GM21515 (cell line): ENCODE results near the gene C2orf76.
A peak's percentile ranks its signal among the peaks of the same experiment; 100 is the strongest.

Source experiments
- ATAC-seq: cut with Tn5 transposase; IDR thresholded peaks from one replicate; pipeline ENCODE4 v1.9.1; 2021; ENCODE audit not compliant: unreplicated experiment

C2orf76 gene

GRCh38 chr2:119338826-119339561 lies 27.6 kb downstream of the C2orf76 start:
- ATAC-seq, result peak; percentile 99

- no peak for ATAC-seq
These were observed 28.4 kb downstream of the C2orf76 start for GRCh38 chr2:119338272-119338671.

- ATAC-seq, result no peak
These were observed 28.9 kb downstream of the C2orf76 start for GRCh38 chr2:119337749-119338148.

DNA sequence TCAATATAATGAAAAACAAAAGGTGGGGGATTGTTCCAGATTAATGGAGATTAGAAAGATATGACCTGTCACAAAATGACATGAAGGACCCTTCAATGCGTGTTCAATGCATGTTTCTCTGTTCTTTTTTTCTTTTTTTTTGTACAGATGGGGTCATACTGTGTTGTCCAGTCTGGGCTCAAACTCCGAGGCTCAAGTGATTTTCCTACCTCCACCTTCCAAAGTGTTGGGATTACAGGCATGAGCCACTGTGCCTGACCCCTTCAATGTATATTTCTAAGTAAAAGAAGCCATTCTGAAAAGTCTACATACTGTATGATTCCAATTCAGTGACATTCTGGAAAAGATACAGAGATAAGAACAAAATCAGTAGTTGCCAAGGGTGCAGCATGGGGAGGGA lies 32.8 kb downstream of the C2orf76 start:
- ATAC-seq, result no peak

DNA sequence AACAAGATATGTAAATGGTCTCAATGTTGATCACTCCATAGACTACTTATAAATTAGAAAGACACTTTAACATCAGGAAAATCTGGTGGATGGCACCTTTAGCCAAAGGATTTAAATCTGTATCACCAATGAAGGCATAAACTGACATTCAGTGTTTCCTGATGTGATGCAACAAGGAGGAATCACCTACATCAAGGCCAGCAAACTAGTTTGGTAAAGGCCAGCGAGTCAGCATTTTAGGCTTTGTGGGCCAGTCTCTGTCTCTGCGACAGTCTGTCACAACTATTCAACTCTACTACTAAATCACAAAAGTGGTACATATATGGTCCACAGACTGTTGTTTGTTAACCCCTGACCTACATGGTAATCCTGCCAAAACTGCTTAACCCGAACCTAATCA lies 33.3 kb downstream of the C2orf76 start:
- ATAC-seq, result no peak

GRCh38 chr2:119332953-119333352 lies 33.7 kb downstream of the C2orf76 start:
- no peak for ATAC-seq

GRCh38 chr2:119327431-119327830 lies 39.2 kb downstream of the C2orf76 start:
- ATAC-seq, result no peak

DNA sequence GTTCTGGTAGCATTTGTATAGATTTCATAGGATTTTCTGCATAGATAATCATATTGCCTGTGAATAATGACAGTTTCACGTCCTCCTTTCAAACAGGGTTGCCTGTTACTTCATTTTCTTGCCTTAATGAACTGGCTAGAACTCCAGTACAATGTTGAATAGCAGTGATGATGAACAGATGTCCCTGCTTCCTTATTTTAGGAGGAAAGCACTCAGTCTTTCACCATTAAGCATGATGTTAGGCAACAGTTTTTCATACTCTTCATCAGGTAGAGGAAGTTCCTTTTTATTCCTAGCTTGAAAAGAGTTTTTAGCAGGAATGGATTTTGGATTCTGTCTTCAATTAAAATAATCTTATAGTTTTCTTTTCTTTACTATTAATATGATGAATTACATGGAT lies 39.7 kb downstream of the C2orf76 start:
- ATAC-seq, result no peak

GRCh38 chr2:119324685-119325270 lies 41.9 kb downstream of the C2orf76 start:
- ATAC-seq, result no peak

DNA sequence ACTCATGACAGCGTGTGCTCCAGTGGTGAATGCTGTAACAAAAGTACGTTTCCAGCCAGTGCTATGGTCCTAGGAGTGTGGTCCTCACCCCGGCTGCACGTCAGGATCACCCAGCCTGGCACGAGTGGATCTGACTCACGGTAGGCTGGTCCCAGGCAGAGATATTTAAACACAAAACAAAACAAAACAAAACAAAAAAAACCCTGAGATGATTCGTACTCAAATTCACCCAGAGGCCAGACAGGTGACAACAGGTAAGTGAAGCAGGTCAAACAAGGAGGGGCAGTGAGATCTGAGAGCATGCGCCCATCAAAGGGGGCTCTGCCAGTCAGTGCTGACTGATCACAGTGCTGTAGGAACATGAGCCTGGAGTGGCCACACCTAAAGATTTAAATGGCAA lies 43.2 kb downstream of the C2orf76 start:
- ATAC-seq, result no peak

GRCh38 chr2:119319593-119319992 lies 47.0 kb downstream of the C2orf76 start:
- no peak for ATAC-seq

DNA sequence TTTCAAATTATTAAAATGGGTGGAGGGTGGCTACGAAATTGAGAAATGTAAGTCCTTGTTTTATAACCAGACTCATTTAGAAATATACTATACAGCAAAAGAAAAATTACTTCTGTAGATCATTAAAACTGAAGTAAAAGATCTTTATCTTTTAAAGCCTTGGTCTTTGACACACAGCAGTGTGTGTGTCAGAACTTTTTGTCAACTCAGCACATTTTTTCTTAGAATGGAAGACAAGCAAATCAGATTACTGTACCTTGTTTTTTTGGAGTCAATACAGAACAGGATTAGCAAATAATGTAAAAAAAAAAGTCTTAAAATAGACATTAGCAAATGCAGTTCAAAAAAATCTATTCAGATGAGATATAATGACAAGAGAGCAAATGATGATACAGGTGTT lies 49.1 kb downstream of the C2orf76 start:
- no peak for ATAC-seq

GRCh38 chr2:119316066-119316465 lies 50.6 kb downstream of the C2orf76 start:
- no peak for ATAC-seq

DNA sequence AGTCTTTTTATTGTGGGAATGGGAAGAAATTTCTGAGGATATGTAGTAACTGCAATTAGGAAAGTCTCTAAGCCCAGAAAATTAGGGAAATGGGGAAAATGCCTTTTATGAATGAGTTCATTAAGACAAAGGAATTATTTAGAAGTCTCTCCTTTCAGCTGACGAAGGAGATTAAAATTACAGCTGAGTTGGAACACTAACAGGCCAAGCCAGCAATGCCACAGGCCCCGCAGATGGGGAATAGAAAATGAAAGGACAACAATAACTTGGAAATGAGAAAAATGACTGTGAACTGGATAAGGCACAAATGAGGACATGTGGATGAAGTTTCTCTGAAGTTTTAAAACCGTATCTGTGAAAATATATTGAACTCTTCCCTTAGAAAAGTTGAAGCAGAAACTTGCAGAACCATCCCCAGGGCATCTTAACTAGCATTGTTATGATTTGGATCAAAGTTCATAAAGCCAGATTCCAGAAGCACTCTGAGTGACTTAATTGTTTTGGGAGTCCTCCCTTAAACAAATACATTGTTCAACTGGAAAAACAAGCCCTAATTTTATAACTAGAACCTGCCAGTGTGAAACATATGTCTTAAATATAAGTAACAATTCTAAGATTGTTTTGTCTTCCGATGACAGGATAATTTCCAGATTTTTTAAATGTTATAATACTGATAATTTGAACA lies 51.3 kb downstream of the C2orf76 start:
- ATAC-seq, result no peak

DNA sequence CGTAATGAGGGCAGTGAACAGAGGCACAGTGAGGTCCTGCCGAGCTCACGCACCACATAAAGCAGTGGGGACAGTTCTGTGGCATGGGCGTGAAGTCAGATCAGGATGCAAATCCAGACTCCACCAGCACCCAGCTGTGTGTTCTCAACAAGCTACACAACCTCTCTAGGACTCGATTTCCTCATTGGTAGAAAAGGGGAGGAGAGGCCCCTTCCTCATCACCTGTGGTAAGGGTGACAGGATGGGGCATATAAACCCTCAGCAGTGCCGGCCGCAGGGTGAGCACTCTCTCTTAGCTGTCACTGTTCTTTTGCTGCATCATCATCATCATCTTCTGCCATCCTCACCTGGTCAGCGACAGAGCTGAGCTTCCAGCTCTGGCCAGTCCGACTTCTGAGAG lies 54.8 kb downstream of the C2orf76 start:
- no peak for ATAC-seq

DNA sequence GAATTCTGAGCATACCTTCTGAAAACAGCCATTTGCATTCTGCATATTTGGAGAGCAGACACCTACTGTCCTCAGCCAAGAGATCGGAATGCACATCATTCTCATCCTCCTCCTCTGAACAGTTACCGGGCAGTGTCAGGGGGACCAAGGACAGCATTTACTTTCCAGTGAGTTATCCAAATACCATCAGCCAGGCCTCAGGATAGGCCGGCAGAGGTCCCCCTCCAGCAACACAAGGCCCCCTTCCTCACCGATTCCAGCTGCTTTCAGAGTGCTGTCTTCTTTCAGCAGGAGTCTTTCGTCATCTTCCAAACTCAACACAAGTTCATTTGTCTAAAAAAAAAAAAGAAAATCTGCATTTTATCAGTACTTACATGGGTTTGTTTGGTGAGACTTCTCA lies 55.3 kb downstream of the C2orf76 start:
- no peak for ATAC-seq

GRCh38 chr2:119308793-119309330 lies 57.8 kb downstream of the C2orf76 start:
- ATAC-seq, result no peak

GRCh38 chr2:119307419-119308140 lies 59.1 kb downstream of the C2orf76 start:
- ATAC-seq, result no peak

- no peak for ATAC-seq
These were observed 60.4 kb downstream of the C2orf76 start for GRCh38 chr2:119306196-119306590.

DNA sequence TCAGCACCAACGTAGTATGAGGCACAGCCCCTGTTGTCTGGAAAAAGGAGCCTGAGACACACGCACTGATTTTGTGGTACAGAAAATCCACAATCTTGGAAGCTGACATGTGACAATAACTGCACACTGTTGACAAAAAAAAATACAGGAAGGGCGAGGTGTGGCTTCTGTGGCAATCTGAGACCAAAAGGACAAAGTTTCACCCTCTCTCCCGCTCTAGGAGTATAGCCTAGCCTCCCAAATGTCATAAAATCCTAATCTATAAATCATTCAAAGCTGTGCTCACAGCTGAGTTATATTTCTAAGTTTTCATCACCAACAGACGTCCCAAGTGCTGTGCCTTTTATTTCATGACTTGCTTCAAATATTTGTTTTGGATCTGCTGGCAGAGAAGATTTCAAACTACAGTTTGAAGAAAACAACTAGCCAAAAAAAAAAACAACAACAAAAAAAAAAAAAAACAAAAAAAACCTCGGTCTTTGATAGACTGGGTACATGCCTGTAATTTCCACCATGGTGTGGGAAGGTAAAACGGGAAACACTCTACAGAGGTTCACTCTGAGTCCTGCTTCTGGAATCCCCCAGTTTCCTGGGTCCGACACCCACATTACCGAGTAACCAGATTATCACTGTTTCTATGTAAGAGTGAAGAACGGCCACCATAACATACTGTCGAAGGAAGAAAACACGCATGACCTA lies 61.0 kb downstream of the C2orf76 start:
- ATAC-seq, result no peak

GRCh38 chr2:119304847-119305246 lies 61.8 kb downstream of the C2orf76 start:
- ATAC-seq, result no peak
